ENCODE data around the gene UNC79.

DNA sequence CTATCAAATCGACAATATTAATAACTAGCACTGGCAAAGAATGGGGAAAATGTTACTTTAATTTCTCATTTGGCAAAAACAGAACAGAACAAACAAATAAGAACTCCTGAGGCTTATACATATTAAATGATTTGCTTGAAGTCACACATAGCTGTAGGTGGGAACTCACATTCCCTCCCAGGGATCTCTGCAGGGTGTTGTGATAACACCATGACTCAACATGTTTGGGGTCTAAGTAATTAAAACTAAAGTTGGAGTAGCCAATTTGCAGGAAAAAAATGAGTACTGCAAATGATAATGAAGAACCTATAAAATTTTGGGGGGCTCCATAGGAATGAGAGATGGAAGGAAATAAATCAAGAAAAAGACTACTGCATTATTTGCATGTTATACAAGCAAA lies 27.5 kb downstream of the UNC79 start:
- TF ChIP-seq, protein P1, sequence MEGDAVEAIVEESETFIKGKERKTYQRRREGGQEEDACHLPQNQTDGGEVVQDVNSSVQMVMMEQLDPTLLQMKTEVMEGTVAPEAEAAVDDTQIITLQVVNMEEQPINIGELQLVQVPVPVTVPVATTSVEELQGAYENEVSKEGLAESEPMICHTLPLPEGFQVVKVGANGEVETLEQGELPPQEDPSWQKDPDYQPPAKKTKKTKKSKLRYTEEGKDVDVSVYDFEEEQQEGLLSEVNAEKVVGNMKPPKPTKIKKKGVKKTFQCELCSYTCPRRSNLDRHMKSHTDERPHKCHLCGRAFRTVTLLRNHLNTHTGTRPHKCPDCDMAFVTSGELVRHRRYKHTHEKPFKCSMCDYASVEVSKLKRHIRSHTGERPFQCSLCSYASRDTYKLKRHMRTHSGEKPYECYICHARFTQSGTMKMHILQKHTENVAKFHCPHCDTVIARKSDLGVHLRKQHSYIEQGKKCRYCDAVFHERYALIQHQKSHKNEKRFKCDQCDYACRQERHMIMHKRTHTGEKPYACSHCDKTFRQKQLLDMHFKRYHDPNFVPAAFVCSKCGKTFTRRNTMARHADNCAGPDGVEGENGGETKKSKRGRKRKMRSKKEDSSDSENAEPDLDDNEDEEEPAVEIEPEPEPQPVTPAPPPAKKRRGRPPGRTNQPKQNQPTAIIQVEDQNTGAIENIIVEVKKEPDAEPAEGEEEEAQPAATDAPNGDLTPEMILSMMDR (IDR thresholded peaks at IDR 0.05) = no peak
- no peak for TF ChIP-seq EZH2 (IDR thresholded peaks at IDR 0.05)
